ENCODE data around the gene HTD2.
"Not testable (repeated sequence)": the region's sequence is repeated elsewhere in the genome, so short reads cannot be mapped to it uniquely, and the experiment has no call there.

HTD2 gene

GRCh38 chr3:58333206-58334012 lies 27.1 kb downstream of the HTD2 start:
- no peak for DNase-seq

- DNase-seq = no peak
These were observed 27.6 kb downstream of the HTD2 start for GRCh38 chr3:58334013-58334321.

DNA sequence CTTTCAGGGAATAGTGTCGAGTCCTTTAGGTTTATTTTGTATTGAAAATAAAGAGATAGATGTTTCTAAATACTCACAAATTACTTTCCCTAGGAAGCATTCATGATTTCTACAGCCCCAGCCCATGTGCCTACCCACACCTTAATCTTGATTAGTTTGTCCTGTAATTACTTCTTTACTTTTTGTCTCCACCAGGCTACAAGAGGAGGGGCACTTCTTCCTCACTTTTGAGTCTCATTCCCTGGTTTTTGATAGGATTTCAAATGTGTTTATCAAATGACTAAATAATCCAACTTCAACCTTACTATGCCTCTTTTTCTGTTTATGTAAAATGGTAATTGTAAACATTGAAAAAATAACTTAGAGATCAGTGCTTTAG lies 28.2 kb downstream of the HTD2 start:
- no peak for DNase-seq

GRCh38 chr3:58335652-58335947 lies 29.3 kb downstream of the HTD2 start:
- DNase-seq = no peak

DNA sequence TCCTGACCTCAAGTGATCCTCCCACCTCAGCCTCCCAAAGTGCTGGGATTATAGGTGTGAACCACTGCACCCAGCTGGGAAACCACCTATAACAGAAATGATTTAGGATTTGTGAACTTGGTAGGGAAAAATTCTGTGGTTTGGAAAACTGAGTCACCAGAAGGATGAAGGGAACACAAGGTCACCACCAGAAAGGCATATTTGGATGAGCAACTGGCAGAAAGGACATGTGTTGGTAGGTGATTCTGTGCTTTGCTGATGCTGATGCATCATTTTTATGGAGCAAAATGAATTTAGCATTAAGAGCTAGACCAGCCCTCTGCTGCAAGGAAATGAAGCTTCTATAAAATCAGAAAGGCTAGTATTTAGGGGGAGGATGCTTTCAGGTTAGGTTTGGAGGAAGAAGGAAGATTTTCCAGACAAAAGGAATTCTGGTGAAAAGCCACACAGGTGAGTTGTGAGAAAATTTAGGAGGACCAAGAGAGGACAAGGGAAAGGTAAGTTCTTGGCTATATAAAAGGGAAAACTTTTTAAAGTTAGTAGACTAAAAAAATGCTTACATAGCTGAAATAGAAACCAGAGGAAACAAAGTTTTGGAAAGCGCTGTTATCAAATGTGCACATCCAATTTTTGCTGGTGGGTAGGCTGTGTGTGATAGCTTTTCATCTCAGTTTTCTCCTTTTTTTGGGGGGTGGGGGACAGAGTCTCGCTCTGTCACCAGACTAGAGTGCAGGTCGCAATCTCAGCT lies 30.0 kb downstream of the HTD2 start:
- DNase-seq = no peak

DNA sequence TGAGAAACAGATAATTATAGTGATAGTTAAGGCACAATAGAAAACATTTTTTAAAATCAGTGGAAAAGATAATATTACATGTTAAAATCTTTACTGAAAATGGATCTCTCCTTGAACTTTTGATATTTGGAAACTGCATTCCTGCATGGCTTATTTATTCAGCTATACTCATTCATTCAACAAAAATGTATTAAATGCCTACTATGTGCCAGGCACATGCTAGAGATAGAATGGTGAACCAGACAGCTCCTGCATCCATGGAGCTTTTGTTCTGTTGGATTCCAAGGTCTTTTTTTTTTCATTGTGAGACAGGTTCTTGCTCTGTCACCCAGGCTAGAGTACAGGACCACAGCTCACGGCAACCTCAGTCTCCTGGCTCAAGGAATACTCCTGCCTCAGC lies 30.9 kb downstream of the HTD2 start:
- no peak for DNase-seq

- DNase-seq = not testable (repeated sequence)
These were observed 32.8 kb downstream of the HTD2 start for GRCh38 chr3:58339146-58339545.

- DNase-seq = no peak
These were observed 34.4 kb downstream of the HTD2 start for GRCh38 chr3:58340594-58341244.

- no peak for DNase-seq
These were observed 35.1 kb downstream of the HTD2 start for GRCh38 chr3:58341376-58341775.

DNA sequence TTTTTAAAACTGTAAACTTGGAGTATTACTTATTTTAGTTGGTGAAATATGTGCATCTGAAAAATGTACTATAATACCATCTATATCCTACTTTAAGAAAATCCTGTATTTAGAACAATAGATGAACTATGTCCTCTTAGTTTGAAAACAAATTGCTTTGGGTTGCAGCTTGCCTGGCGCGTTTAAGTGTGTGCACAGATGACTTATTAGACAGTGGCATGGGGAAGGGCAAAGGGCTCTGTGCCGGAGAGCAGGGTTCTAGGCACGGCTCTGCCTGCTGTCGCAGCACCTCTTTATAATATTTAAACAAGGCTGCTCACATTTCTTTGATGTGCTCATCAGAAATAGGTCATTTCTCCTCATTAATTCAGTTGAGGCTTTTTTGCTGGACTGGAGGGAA lies 36.4 kb downstream of the HTD2 start:
- no peak for DNase-seq

DNA sequence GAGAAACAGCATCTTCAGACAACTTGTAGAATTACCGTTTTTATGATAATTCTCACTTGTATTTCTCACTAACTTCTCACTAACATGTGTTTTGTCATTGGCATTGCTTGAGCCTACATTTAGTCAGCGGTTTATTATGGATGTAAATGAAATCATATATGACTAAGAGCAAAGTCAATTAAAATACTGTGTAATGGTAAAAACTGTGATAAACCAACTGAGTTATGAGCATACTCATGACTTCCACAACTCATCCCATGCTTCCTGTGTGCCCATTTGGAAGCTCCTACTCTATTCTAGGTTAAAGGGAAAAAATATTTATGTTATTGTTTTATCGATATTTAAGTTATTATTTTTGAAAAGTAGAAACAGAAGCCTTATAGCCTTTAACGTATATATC lies 39.1 kb downstream of the HTD2 start:
- DNase-seq = no peak

DNA sequence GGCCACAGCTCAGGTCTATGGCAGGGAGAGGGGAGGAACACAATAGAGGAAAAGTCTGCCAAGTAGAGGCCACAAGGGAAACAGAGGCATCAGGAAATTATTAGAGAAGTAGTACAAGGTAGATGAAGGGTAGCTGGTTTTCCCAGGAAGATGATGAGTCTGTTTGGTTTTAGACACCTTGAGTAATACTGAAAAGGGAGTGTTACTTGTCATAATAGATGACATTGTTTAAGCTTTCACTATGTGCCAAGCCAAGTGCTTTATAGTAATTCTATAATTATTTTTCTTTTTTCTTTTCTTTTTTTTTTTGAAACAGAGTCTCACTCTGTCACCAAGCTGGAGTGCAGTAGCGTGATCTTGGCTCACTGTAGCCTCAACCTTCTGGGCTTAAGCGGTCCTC lies 40.0 kb downstream of the HTD2 start:
- DNase-seq = no peak

DNA sequence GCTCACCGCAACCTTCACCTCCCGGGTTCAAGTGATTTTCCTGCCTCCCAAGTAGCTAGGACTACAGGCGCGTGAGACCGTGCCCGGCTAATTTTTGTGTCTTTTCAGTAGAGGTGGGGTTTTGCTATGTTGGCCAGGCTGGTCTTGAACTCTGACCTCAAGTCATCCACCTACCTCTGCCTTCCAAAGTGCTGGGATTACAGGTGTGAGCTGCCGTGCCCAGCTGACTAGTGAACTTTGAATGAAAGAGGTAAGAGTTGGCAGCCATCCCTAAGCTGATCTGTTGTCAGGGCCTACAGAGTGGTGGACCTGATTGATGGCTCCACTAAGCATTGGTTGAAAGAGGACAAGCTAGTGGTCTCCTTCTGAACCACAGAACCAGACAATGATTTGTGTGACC lies 41.7 kb downstream of the HTD2 start:
- DNase-seq = no peak

DNA sequence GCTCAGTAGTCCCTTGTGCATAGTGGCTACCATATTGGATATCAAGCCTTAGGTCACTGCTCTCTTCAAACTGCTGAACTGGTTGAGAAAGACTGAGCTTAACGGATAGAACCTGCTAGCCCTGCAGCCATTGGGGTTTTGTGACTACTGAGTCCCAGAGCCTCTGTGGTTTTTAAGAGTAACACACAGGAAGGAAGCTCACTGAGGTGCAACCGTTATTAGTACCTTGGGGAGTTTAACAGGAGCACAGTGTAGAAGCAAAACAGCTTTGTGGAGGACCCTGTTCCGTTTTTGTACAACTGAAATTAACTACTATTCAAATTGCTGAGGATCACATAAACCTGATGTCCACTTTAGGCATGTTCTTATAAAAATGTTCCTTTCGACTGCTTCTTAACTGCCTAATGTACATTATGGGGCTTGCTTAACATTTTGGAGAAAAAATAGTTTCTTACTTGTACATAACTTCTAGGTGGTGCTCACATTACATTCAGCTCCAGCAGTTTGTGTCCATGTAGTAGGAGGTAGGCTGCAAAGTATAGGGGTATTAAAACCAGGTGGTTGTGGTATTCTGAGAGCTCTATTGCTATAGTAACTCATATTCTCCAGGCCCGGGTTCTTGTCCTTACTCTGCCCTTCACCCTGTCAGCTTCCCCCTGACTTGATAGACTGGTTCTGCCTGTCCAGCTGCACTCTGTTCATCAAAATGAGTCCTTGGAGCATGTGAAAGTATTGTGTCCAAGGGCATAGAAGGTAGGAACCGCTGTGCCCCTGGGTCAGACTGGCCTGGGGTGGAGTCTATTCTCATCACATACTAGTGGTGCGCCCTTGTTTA lies 43.7 kb downstream of the HTD2 start:
- DNase-seq = no peak

- DNase-seq = no peak
These were observed 44.3 kb downstream of the HTD2 start for GRCh38 chr3:58350627-58351013.

DNA sequence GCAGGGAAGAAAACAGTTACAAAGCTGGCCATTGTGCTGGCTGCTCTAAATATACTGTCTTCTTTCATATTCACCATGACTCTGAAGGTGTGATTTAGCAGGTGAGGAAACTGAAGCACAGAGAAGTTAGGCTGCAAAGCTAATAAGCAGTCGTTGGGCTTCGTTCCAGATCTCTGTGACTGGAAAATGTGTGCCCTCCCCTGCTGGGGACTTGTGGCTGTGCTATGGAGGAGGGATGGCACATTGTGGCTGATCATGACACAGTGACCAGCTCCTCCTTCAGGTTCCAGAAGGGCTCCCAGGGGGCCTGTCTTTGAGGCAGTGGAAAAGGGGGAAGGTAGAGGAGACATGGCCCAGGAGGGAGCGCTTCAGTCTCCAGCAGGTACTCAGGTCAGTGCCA lies 45.6 kb downstream of the HTD2 start:
- DNase-seq = no peak

DNA sequence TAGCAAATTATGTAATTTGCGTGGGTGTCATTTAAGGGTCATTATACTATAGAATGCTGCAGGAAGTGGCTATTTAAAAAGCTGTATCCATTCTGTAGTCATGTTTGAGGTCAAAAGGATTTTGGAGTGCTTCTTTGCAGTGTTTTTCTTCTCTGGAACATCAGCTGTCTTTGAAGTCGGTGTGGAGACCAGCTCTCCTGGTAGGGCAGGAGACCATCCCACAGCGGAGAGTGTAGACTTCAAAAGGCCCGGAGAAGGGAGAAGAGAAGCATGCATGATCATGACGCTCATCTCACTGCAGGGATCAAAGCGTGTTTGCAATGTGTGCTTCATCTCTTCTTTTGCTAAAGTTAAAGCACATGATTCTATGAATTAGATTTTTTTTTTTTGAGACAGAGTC lies 46.3 kb downstream of the HTD2 start:
- no peak for DNase-seq

DNA sequence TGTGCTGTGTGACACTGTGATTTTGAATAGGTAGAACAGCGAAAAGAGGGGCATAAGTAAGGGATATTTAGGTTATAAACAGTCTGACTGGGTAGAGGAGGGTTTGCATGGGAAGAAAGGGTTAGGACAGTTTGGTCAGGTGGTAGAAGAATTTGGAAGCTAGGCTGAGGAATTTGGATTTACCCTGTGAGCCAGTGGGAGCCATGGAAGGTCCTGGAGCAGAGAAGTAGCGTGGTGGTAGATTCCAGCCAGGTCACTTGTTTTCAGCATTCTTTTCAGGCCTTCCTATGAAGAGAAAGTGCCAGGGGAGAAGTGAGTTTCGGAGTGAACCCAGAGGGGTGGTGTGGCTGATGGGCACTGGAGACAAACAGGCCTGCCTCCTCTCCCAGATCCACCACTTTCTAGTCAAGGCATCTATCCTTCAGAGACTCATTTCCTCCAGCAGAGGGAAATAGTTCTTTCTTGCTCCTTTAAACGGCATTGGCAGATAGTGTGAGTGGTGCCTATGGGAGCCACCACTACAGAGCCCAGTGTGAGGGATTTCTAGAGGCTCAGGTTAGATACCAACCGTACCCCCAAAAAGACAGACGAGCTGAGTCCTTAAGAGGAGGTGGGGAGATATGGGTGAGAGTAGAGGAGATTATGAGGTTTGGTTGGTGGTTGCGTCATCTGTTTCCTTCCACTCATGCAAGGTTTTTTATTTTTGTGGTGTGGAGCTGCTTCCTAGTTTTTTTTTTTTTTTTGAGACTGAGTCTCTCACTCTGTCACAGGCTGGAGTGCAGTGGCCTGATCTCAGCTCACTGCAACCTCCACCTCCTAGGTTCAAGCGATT lies 47.6 kb downstream of the HTD2 start:
- DNase-seq = no peak

- no peak for DNase-seq
These were observed 48.9 kb downstream of the HTD2 start for GRCh38 chr3:58355179-58355578.

DNA sequence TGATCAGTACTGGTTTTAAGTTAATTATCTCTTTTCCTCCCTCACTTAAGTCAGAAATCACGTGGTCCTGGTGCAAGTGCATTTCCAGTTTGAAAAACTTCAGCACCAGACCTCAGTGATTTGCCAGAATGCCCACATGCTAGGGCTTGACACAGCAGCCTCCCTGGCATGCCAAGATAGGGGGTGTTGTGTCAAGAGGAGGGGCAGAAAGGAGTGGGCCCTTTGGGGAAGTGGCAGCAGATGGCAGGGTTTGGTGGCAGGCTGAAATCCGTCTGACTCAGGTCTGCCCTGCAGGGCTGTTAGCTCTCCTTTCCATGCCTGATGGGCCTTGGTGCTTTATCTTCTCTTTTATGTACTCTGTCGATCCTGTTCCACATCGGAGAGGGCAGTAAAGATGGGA lies 49.7 kb downstream of the HTD2 start:
- no peak for DNase-seq

- DNase-seq = no peak
These were observed 51.1 kb downstream of the HTD2 start for GRCh38 chr3:58357402-58357801.

DNA sequence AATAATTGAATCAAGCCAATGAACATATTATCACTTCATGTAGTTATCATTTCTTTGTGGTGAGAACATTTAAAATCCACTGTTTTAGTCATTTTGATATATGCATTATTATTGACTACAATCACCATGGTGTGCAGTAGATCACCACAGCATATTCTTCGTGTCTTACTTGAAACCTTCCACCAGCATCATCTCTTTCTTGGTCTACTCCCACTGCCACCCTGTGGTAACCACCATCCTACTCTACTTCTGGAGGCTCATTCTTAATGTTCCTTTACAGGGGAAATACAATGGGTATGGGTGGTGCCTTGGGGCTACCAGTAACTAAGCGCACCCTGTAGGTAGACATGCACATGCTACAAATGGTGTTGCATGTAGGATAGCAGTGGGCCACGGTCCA lies 51.8 kb downstream of the HTD2 start:
- DNase-seq = no peak

DNA sequence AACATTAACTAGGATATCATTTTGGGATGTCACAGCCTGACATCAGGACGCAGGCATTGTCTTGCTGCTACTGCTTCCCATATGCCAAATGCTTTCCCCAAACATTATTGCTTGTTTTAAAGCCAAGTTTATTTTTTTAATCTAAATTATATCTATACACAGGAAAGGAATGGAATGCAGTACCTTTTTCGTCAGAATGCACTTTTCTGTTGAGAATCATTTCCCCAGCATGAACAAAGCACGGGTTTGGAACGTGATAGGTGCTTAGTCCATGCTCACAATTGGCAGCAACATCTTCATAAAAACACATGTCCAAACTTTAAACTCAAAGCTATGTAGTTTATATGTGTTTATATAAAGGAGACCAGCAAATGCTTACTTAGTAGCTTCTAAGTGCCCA lies 52.5 kb downstream of the HTD2 start:
- DNase-seq = no peak

All from NCI-H1092 (cell line).